GM23338 (cell line): ENCODE results near the gene GIPC2. TPM values are rescaled to one million over a fixed set of nuclear protein-coding genes. Genes with fewer than 3 reads are reported as not detected.

Experiments used
- ATAC-seq: fragments of 200-7000 bp; cut with Tn5 transposase; 3 replicates; pipeline ENCODE4 v1.9.1; 2020
- DNase-seq: peaks from one replicate; pipeline ENCODE4 v3.0.0-alpha.2; 2015; ENCODE audit warnings: low spot score
- H2AFZ ChIP-seq: fragments of 200-600 bp; sonication (generic); 2 replicates; pipeline ENCODE4 v1.8.0; 2016; ENCODE audit warnings: antibody characterized with exemption, mild to moderate bottlenecking, moderate library complexity
- H3F3A ChIP-seq: fragments of 200-600 bp; sonication (generic); replicated peaks from 2 replicates; pipeline ENCODE4 v1.8.0; 2017; ENCODE audit warnings: antibody characterized with exemption, mixed run types, low read depth
- H3K27ac ChIP-seq: fragments of 200-600 bp; sonication (generic); 2 replicates; pipeline ENCODE4 v1.6.1; 2016; ENCODE audit warnings: low read depth
- H3K27me3 ChIP-seq: fragments of 200-600 bp; sonication (generic); 2 replicates; pipeline ENCODE4 v1.8.0; 2016; ENCODE audit warnings: mild to moderate bottlenecking, mixed run types, moderate library complexity; ENCODE audit not compliant: insufficient read depth
- H3K36me3 ChIP-seq: fragments of 200-600 bp; sonication (generic); 2 replicates; pipeline ENCODE4 v1.8.0; 2016; ENCODE audit warnings: mild to moderate bottlenecking; ENCODE audit not compliant: insufficient read depth
- H3K4me1 ChIP-seq: fragments of 200-600 bp; sonication (generic); 2 replicates; pipeline ENCODE4 v1.8.0; 2016; ENCODE audit warnings: mild to moderate bottlenecking, moderate library complexity; ENCODE audit not compliant: insufficient read depth
- H3K4me2 ChIP-seq: fragments of 200-600 bp; sonication (generic); 2 replicates; pipeline ENCODE4 v1.7.1; 2017; ENCODE audit warnings: mixed run types
- H3K4me3 ChIP-seq: fragments of 200-600 bp; sonication (generic); 2 replicates; pipeline ENCODE4 v1.6.1; 2016; ENCODE audit warnings: mixed run types
- H3K79me2 ChIP-seq: fragments of 200-600 bp; sonication (generic); replicated peaks from 2 replicates; pipeline ENCODE4 v1.8.0; 2017; ENCODE audit warnings: mild to moderate bottlenecking; ENCODE audit not compliant: insufficient read depth
- H3K9me2 ChIP-seq: fragments of 200-600 bp; sonication (generic); 2 replicates; pipeline ENCODE4 v1.8.0; 2017; ENCODE audit not compliant: insufficient read depth
- H4K20me1 ChIP-seq: fragments of 200-600 bp; sonication (generic); replicated peaks from 2 replicates; pipeline ENCODE4 v1.8.0; 2017; ENCODE audit warnings: mild to moderate bottlenecking; ENCODE audit not compliant: insufficient read depth
- H3K27ac Mint-ChIP-seq: 2 replicates; pipeline ENCODE4 v1.8.0; 2020; ENCODE audit warnings: inconsistent platforms, mild to moderate bottlenecking, moderate library complexity, mixed read lengths
- H3K27me3 Mint-ChIP-seq: 3 replicates; pipeline ENCODE4 v1.8.0; 2022; ENCODE audit warnings: low read depth, mild to moderate bottlenecking, moderate library complexity, mixed read lengths, inconsistent platforms; ENCODE audit not compliant: insufficient read depth, poor library complexity
- H3K36me3 Mint-ChIP-seq: 3 replicates; pipeline ENCODE4 v1.8.0; 2021; ENCODE audit warnings: low read depth, mild to moderate bottlenecking, inconsistent platforms, moderate library complexity, mixed read lengths
- H3K4me1 Mint-ChIP-seq: 3 replicates; pipeline ENCODE4 v1.8.0; 2020; ENCODE audit warnings: mild to moderate bottlenecking, inconsistent platforms, mixed read lengths
- H3K4me3 Mint-ChIP-seq: 3 replicates; pipeline ENCODE4 v1.8.0; 2021; ENCODE audit warnings: moderate library complexity, mild to moderate bottlenecking, inconsistent platforms, mixed read lengths
- H3K9me3 Mint-ChIP-seq: 3 replicates; pipeline ENCODE4 v1.8.0; 2020; ENCODE audit warnings: moderate library complexity, mild to moderate bottlenecking, inconsistent platforms, mixed read lengths
- CREB1 ChIP-seq: fragments of 250-450 bp; sonication (Bioruptor Pico); IDR thresholded peaks from 2 replicates; pipeline ENCODE4 v1.5.0; 2020; ENCODE audit warnings: low read depth, mild to moderate bottlenecking, moderate library complexity
- EZH2 ChIP-seq: fragments of 200-600 bp; sonication (generic); IDR thresholded peaks from one replicate; pipeline ENCODE4 v1.8.0; 2017; ENCODE audit warnings: antibody characterized with exemption, mild to moderate bottlenecking, low read depth; ENCODE audit not compliant: unreplicated experiment
- EZH2phosphoT487 ChIP-seq: fragments of 200-600 bp; sonication (generic); IDR thresholded peaks from one replicate; pipeline ENCODE4 v1.8.1; 2018; ENCODE audit warnings: antibody characterized with exemption; ENCODE audit not compliant: unreplicated experiment
- NANOG ChIP-seq: IDR thresholded peaks from 2 replicates; pipeline ENCODE4 v1.6.1; 2016; ENCODE audit warnings: antibody characterized with exemption, borderline replicate concordance
- POLR2AphosphoS5 ChIP-seq: IDR thresholded peaks from 2 replicates; pipeline ENCODE4 v1.6.1; 2016; ENCODE audit warnings: antibody characterized with exemption, low read depth
- STAT1 ChIP-seq: IDR thresholded peaks from one replicate; pipeline ENCODE4 v1.6.1; 2016; ENCODE audit warnings: antibody characterized with exemption; ENCODE audit not compliant: unreplicated experiment
- ZNF114 ChIP-seq: fragments of 250-450 bp; sonication (Bioruptor Pico); IDR thresholded peaks from 2 replicates; pipeline ENCODE4 v1.5.0; 2020; ENCODE audit warnings: mild to moderate bottlenecking, moderate library complexity
- polyA plus RNA-seq: library from polyadenylated mRNA; unstranded; fragments of >200 nt; fragmentation: Nextera tagmentation; extraction: Ambion mirVana; gene quantifications from 2 replicates; pipeline ENCODE4 v1.2.1, GENCODE V29; 2016
- total RNA-seq: library from RNA; depleted of rRNA; stranded (reverse); fragments of >200 nt; shearing (Covaris generic); gene quantifications from 2 replicates; pipeline ENCODE4 v1.2.3, GENCODE V29; 2014
- TF ChIP-seq, protein P1 (sequence below), 2 experiments: fragments of 200-600 bp in 1 of 2; sonication (generic) in 1 of 2; conservative IDR thresholded peaks; 2 replicates each; pipeline versions ENCODE4 v1.5.1 to v1.6.1; 2016 to 2017; ENCODE audit warnings: antibody characterized with exemption in 2 of 2, low read depth in 2 of 2, mild to moderate bottlenecking in 2 of 2, moderate library complexity in 1 of 2
- TF ChIP-seq, protein P2 (sequence below): IDR thresholded peaks from 2 replicates; pipeline ENCODE4 v1.6.1; 2016; ENCODE audit warnings: antibody characterized with exemption
- TF ChIP-seq, protein P3 (sequence below): fragments of 250-450 bp; sonication (Bioruptor Pico); IDR thresholded peaks from 2 replicates; pipeline ENCODE4 v1.5.0; 2020; ENCODE audit warnings: mild to moderate bottlenecking, moderate library complexity

GIPC2 gene
- total and polyA plus RNA-seq, 2 experiments from 2014 or later, result 1.2 to 1.5 TPM

DNA sequence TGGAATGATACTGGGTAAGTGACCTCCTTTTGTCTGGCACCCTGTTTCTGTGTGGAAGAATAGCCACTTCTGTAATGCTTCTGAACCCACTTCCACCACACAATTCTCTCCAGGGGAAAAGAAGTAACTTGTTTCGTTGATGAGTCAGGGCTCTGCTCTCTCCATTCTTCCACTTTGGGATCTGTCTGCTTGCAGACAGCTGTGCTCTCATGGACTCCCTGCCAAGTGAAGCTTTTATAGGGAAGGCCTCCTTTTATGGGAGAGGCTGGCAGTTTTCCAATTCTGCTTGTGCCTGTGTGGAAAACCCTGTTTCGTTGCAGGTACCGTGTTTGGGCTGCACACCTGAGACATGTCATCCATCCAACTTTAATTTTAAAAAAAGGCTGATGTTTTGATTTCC, 130.7 kb downstream of the GIPC2 start:
- H2AFZ ChIP-seq, result no peak overlapping the region
- no peaks in the 10 kb centered on the region for H3K27me3 ChIP-seq
- no peaks in the 10 kb centered on the region for H3F3A ChIP-seq
- no peak overlapping the region for H3K4me2 ChIP-seq
- no peak for DNase-seq
- H3K27ac Mint-ChIP-seq, result no peak overlapping the region
- H3K79me2 ChIP-seq, result no peaks in the 10 kb centered on the region
- H3K36me3 ChIP-seq, result no peaks in the 10 kb centered on the region
- no peak overlapping the region for H3K27ac ChIP-seq
- no peak for ATAC-seq
- H3K4me3 ChIP-seq, result no peak overlapping the region
- TF ChIP-seq STAT1 (no peak), POLR2AphosphoS5 (no peak), ZNF114 (no peak), EZH2phosphoT487 (no peak), CREB1 (CRISPR knock-in tag) (no peak), NANOG (no peak), EZH2 (no peak)
- TF ChIP-seq, protein P1, sequence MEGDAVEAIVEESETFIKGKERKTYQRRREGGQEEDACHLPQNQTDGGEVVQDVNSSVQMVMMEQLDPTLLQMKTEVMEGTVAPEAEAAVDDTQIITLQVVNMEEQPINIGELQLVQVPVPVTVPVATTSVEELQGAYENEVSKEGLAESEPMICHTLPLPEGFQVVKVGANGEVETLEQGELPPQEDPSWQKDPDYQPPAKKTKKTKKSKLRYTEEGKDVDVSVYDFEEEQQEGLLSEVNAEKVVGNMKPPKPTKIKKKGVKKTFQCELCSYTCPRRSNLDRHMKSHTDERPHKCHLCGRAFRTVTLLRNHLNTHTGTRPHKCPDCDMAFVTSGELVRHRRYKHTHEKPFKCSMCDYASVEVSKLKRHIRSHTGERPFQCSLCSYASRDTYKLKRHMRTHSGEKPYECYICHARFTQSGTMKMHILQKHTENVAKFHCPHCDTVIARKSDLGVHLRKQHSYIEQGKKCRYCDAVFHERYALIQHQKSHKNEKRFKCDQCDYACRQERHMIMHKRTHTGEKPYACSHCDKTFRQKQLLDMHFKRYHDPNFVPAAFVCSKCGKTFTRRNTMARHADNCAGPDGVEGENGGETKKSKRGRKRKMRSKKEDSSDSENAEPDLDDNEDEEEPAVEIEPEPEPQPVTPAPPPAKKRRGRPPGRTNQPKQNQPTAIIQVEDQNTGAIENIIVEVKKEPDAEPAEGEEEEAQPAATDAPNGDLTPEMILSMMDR (conservative IDR thresholded peaks at IDR 0.05; ENCODE audit: low read depth in 2 of 2), result no peak
- TF ChIP-seq, protein P2, sequence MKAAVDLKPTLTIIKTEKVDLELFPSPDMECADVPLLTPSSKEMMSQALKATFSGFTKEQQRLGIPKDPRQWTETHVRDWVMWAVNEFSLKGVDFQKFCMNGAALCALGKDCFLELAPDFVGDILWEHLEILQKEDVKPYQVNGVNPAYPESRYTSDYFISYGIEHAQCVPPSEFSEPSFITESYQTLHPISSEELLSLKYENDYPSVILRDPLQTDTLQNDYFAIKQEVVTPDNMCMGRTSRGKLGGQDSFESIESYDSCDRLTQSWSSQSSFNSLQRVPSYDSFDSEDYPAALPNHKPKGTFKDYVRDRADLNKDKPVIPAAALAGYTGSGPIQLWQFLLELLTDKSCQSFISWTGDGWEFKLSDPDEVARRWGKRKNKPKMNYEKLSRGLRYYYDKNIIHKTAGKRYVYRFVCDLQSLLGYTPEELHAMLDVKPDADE, result no peak
- TF ChIP-seq, protein P3, sequence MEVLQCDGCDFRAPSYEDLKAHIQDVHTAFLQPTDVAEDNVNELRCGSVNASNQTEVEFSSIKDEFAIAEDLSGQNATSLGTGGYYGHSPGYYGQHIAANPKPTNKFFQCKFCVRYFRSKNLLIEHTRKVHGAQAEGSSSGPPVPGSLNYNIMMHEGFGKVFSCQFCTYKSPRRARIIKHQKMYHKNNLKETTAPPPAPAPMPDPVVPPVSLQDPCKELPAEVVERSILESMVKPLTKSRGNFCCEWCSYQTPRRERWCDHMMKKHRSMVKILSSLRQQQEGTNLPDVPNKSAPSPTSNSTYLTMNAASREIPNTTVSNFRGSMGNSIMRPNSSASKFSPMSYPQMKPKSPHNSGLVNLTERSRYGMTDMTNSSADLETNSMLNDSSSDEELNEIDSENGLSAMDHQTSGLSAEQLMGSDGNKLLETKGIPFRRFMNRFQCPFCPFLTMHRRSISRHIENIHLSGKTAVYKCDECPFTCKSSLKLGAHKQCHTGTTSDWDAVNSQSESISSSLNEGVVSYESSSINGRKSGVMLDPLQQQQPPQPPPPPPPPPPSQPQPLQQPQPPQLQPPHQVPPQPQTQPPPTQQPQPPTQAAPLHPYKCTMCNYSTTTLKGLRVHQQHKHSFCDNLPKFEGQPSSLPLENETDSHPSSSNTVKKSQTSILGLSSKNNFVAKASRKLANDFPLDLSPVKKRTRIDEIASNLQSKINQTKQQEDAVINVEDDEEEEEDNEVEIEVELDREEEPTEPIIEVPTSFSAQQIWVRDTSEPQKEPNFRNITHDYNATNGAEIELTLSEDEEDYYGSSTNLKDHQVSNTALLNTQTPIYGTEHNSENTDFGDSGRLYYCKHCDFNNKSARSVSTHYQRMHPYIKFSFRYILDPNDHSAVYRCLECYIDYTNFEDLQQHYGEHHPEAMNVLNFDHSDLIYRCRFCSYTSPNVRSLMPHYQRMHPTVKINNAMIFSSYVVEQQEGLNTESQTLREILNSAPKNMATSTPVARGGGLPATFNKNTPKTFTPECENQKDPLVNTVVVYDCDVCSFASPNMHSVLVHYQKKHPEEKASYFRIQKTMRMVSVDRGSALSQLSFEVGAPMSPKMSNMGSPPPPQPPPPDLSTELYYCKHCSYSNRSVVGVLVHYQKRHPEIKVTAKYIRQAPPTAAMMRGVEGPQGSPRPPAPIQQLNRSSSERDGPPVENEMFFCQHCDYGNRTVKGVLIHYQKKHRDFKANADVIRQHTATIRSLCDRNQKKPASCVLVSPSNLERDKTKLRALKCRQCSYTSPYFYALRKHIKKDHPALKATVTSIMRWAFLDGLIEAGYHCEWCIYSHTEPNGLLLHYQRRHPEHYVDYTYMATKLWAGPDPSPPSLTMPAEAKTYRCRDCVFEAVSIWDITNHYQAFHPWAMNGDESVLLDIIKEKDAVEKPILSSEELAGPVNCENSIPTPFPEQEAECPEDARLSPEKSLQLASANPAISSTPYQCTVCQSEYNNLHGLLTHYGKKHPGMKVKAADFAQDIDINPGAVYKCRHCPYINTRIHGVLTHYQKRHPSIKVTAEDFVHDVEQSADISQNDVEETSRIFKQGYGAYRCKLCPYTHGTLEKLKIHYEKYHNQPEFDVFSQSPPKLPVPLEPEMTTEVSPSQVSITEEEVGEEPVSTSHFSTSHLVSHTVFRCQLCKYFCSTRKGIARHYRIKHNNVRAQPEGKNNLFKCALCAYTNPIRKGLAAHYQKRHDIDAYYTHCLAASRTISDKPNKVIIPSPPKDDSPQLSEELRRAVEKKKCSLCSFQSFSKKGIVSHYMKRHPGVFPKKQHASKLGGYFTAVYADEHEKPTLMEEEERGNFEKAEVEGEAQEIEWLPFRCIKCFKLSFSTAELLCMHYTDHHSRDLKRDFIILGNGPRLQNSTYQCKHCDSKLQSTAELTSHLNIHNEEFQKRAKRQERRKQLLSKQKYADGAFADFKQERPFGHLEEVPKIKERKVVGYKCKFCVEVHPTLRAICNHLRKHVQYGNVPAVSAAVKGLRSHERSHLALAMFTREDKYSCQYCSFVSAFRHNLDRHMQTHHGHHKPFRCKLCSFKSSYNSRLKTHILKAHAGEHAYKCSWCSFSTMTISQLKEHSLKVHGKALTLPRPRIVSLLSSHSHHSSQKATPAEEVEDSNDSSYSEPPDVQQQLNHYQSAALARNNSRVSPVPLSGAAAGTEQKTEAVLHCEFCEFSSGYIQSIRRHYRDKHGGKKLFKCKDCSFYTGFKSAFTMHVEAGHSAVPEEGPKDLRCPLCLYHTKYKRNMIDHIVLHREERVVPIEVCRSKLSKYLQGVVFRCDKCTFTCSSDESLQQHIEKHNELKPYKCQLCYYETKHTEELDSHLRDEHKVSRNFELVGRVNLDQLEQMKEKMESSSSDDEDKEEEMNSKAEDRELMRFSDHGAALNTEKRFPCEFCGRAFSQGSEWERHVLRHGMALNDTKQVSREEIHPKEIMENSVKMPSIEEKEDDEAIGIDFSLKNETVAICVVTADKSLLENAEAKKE, result no peak
- H3K9me2 ChIP-seq, result no peaks in the 10 kb centered on the region; the same call in 1 of the 2 replicates
- no peaks in the 10 kb centered on the region for H3K36me3 Mint-ChIP-seq
- no peaks in the 10 kb centered on the region; the same call in 2 of the 3 replicates for H3K9me3 Mint-ChIP-seq
- peaks cover 3% of the 10 kb centered on the region; the same call in 1 of the 2 replicates for H3K4me1 ChIP-seq
- H3K4me3 Mint-ChIP-seq, result no peak overlapping the region
- peaks cover 9% of the 10 kb centered on the region for H3K4me1 Mint-ChIP-seq
- H3K27me3 Mint-ChIP-seq, result peaks cover 4% of the 10 kb centered on the region
- H4K20me1 ChIP-seq, result no peaks in the 10 kb centered on the region
